HG03095 (cell line): ENCODE results near the gene KRTAP3-2.
"Not testable (repeated sequence)": the region's sequence is repeated elsewhere in the genome, so short reads cannot be mapped to it uniquely, and the experiment has no call there.

Experiments used
- ATAC-seq: cut with Tn5 transposase; IDR thresholded peaks from one replicate; pipeline ENCODE4 v1.9.1; 2021; ENCODE audit warnings: moderate library complexity; ENCODE audit not compliant: unreplicated experiment

Gene KRTAP3-2

GRCh38 chr17:40999563-40999962 is at the start of gene KRTAP3-2:
TSS of gene KRTAP3-2 (minus strand) at chr17:40999906. CDS start at chr17:40999853, 53 bp downstream.
- ATAC-seq = not testable (repeated sequence)

DNA sequence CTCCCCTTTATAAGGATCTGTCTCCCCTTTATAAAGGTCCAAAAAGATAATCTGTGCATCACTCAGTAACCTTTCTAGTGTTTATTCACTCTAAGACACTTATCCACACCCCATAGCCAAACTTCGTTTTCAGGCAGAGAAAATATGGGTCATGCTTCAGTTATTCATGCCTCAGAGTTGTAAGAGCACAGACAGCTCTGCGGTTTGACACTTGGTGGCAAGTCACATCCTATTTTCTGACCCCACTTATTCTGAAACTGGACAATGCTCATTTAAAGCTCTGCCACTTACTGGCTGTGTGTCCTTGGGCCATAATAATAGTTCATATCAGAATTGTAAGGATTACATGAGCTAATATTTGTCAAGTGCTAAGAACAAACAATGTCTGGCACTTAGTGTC is 49.4 kb upstream of the KRTAP3-2 start:
- ATAC-seq = no peak

- ATAC-seq = no peak
Observed at GRCh38 chr17:41048441-41048840, 48.7 kb upstream of the KRTAP3-2 start.

- ATAC-seq = not testable (repeated sequence)
Observed at GRCh38 chr17:41046735-41047465, 47.2 kb upstream of the KRTAP3-2 start, which contains the start of gene KRTAP2-1. TSS of gene KRTAP2-1 (minus strand) at chr17:41047316. CDS start at chr17:41047267, 49 bp downstream.

GRCh38 chr17:41042953-41043352 is 43.2 kb upstream of the KRTAP3-2 start:
- no peak for ATAC-seq

DNA sequence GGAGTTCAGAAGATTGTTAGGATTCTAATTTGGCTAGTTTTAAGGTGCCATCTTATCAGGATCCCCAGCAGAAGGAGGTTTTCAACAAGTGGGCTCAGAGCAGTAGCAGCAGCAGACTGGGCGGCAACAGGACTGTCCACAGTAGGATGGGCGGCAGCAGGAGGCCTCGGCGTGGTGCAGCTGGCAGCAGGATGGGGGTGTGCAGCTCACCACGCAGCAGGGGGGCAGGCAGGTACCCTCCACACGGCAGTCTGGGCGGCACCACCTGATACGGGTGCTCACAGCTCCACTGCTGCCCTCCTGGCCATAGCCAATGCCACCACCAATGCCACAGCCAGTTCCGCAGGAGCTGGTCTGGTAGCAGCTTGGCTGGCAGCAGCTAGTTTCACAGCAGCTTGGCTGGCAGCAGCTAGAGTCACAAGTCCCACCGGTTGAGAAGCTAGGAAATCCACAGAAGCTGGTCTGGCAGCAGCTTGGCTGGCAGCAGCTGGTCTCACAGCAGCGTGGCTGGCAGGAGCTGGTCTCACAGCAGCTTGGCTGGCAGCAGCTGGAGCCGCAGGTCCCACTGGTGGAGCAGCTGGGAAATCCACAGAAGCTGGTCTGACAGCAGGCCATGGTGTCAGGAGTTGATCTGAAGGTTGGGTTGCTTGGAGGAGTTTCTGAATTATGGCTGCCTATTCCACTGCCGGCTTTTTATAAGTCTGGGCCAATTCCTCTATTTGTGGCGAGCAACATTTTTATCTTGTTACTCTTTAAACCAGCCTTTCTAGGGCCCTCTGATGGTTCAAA is 41.3 kb upstream of the KRTAP3-2 start, which contains the start of gene KRTAP1-1:
Gene KRTAP1-1 (minus strand): TSS at position 668 of the 789 bp plus-strand sequence. CDS start 53 bp downstream, at position 615.
- not testable (repeated sequence) for ATAC-seq

DNA sequence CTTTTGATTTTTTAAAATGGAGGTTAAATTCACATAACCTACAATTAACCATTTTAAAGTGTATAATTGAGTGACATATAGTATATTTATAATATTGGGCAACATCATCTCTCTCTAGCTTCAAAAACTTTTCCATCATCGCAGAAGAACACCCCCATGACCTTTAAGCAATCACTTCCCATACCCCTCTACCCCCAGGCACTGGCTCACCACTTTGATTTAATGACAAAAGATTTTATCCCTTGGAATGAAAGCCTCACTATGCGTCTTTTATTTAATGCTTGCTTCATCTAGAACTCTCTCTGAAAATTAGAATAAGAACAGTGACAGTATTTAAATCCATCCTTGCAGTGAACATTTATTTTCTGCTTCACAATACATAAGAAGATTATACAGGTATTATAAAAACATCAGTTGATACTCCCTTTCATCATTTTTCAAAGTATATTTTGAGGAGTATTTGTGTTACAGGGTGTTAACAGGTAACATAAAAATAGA is 38.2 kb upstream of the KRTAP3-2 start:
- no peak for ATAC-seq

DNA sequence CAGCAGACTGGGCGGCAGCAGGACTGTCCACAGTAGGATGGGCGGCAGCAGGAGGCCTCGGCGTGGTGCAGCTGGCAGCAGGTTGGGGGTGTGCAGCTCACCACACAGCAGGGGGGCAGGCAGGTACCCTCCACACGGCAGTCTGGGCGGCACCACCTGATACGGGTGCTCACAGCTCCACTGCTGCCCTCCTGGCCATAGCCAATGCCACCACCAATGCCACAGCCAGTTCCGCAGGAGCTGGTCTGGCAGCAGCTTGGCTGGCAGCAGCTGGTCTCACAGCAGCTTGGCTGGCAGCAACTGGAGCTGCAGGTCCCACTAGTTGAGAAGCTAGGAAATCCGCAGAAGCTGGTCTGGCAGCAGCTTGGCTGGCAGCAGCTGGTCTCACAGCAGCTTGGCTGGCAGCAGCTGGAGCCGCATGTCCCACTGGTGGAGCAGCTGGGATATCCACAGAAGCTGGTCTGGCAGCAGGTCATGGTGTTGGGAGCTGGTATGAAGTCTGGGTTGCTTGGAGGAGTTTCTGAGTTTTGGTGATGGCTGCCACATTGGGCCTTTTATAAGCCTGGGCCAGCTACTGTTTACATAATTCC is 34.7 kb upstream of the KRTAP3-2 start, which contains the start of gene KRTAP1-3:
Gene KRTAP1-3 (minus strand): TSS at position 529 of the 590 bp plus-strand sequence. CDS start 53 bp downstream, at position 476.
- ATAC-seq = not testable (repeated sequence)

DNA sequence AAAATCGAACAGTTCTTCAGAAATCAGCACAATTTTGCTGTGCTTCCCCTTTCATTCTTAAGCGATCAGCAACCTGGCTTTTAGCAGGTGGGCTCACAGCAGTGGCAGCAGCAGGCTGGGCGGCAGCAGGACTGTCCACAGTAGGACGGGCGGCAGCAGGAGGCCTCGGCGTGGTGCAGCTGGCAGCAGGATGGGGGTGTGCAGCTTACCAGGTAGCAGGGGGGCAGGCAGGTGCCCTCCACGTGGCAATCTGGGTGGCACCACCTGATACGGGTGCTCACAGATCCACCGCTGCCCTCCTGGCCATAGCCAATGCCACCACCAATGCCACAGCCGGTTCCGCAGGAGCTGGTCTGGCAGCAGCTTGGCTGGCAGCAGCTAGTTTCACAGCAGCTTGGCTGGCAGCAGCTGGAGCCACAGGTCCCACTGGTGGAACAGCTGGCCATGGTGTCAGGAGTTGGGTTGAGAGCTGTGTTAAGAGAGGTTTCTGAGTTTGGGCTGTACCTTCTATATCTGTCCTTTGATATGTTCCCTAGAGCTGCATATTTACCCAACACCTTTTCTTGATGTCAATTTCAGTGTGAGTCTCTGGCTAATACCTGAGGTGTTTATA is 30.0 kb upstream of the KRTAP3-2 start, which contains the start of gene KRTAP1-4:
Gene KRTAP1-4 (minus strand): TSS at position 563 of the 613 bp plus-strand sequence. CDS start 117 bp downstream, at position 446.
- no peak for ATAC-seq

DNA sequence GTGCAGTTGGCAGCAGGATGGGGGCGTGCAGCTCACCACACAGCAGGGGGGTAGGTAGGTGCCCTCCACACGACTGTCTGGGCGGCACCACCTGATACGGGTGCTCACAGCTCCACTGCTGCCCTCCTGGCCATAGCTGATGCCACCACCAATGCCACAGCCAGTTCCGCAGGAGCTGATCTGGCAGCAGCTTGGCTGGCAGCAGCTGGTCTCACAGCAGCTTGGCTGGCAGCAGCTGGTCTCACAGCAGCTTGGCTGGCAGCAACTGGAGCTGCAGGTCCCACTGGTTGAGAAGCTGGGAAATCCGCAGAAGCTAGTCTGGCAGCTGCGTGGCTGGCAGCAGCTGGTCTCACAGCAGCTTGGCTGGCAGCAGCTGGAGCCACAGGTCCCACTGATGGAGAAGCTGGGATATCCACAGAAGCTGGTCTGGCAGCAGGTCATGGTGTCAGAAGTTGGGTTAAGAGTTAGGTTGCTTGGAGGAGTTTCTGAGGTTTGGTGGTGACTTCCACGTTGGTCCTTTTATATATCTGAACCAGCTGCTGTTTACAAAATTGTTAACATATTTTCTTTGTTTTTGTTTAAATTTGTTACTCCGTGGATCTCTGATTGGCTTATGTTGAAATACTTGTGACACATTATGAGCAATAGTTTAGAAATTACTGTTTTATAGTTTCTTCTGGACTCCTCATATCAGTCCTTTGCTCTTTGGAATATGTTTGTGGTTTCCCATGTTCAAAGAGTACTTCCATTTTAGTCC is 27.2 kb upstream of the KRTAP3-2 start, which contains the start of gene KRTAP1-5:
Gene KRTAP1-5 (minus strand): TSS at position 494 of the 757 bp plus-strand sequence. CDS start 53 bp downstream, at position 441.
- no peak for ATAC-seq

GRCh38 chr17:41024697-41025096 is 25.0 kb upstream of the KRTAP3-2 start:
- no peak for ATAC-seq

DNA sequence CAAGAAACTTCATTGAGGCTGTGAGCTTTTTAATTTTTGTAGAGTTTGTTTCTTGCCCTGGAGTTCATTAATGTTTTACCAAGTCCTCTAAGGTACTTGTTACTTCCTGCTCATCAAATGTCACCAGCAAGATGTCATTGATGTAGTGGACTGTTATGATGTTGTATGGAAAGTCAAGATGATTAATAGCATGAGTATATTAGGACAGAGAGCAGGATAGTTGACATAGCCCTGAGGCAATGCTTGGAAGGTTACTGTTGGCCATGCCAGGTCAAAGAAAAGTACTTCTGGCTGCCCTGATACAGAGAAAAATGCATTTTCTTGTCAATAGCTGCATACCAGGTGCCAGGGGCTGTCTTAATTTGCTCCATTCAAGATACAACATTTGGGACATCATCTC is 20.6 kb upstream of the KRTAP3-2 start:
- no peak for ATAC-seq

DNA sequence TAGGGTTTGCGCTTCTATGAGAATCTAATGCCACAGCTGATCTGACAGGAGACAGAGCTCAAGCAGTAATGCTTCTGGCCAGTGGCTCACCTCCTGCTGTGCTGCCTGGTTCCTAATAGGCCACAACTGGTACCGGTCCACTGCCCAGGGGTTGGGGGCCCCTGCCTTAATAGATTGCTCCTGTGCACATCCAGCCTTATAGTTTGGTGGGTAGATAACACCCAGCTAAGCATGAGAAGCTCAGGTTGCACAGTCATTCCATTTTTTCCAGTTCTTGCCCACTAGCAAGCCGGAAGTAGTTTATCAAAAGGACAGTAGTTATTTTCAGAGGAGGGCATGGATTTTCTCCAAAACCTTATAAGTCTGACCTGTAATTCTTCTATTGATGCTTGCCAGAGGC is 19.7 kb upstream of the KRTAP3-2 start:
- no peak for ATAC-seq

- ATAC-seq = no peak
Observed at GRCh38 chr17:41018541-41018940, 18.8 kb upstream of the KRTAP3-2 start.

DNA sequence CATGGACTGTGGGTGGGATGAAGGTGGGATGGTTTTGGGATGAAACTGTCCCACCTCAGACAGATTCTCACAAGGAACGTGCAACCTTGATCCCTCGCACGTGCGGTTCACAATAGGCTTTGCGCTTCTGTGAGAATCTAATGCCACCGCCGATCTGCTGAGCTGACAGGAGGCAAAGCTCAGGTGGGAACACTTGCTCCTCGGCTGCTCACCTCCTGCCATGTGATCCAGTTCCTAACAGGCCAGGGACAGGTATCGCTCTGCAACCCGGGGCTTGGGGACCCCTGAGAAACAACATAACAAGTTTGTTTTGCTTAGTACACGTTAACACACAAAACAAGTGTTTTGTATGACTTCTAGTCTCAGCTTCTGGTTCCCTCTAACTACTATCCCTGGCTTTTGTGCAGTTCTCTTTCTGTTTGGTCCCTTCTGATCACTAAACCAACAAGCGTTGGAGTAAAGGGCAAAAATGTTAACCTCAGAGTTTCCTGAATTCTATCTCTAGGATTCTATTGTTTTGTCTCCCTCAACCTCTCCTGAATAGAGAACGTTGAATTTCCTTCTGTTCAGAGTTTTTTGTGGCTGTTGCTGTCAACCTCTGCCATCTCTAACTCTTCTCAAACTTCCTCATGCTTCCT is 17.0 kb upstream of the KRTAP3-2 start:
- no peak for ATAC-seq

DNA sequence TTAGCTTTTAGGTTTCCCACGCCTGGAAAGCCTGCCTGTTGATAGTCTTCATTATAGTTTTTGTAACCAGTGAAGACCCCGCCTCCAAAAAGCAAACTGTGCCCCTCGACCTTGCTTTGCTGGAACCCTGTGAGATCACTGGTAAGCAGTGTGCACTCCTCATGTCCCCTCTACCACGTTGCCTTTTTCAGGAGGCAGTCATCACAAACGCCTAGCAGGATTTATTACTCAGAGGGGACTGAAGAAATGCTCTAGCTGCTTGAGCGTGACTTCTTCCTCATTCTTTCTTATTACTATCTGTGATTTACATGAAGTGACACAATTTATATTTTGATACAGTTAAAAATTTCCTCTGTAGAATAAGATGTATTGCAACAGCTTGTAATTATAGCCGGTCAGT is 15.7 kb upstream of the KRTAP3-2 start:
- no peak for ATAC-seq

- no peak for ATAC-seq
Observed at GRCh38 chr17:41013606-41014005, 13.9 kb upstream of the KRTAP3-2 start.

DNA sequence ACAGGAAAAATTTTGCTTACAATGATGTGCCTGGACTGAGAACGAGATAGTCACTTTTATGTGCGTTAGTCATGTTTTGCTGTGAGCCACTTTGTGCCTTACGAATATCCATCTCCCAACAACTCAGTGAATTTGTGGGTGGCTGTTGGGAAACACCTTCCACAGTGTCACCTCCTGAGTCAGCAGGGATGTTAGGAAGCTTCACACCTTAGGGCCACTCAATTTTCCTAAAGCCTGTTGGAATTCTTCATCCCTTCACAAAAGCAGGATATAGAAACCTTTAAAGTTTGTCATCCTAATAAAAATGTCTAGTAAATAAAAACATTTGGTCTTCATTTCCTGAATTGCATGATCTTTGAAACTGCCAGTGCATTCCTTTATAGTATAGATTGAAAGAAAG is 13.5 kb upstream of the KRTAP3-2 start:
- no peak for ATAC-seq
